Natural killer cell treated with Interleukin-12 subunit alpha and Interleukin-12 subunit beta and Interleukin-15 and Interleukin-18, amount 100 ng/mL, for 72 hours (primary cell): ENCODE measurements around the gene MIER2. TPM values are rescaled to one million over a fixed set of nuclear protein-coding genes. Genes with fewer than 3 reads are reported as not detected.
"Not testable (repeated sequence)": the region's sequence is repeated elsewhere in the genome, so short reads cannot be mapped to it uniquely, and the experiment has no call there.

Experiments
- ATAC-seq, 2 donors: fragments of 150-1000 bp; cut with Tn5 transposase in 1 of 2; sonication (Bioruptor Pico), chemical (Tn5 transposase) in 1 of 2; 2 replicates each; pipeline ENCODE4 v1.10.0; 2021
- DNase-seq: peaks from one replicate; pipeline ENCODE4 v3.0.0; 2022; ENCODE audit warnings: low spot score
- H3K27ac Mint-ChIP-seq, 2 donors: 1 replicate in 1 of 2; 2 replicates in 1 of 2; pipeline ENCODE4 v1.8.0; 2022; ENCODE audit warnings: mixed read lengths in 2 of 2, mild to moderate bottlenecking in 1 of 2, moderate library complexity in 1 of 2
- H3K27me3 Mint-ChIP-seq, 2 donors: 1 replicate in 1 of 2; 2 replicates in 1 of 2; pipeline ENCODE4 v1.8.0; 2022; ENCODE audit warnings: mixed read lengths in 2 of 2
- H3K36me3 Mint-ChIP-seq: one replicate; pipeline ENCODE4 v1.8.0; 2022; ENCODE audit warnings: mixed read lengths
- H3K4me1 Mint-ChIP-seq, 2 donors: 1 replicate in 1 of 2; 2 replicates in 1 of 2; pipeline ENCODE4 v1.8.0; 2022; ENCODE audit warnings: low read depth in 2 of 2, mixed read lengths in 2 of 2, mild to moderate bottlenecking in 1 of 2
- H3K4me3 Mint-ChIP-seq: one replicate; pipeline ENCODE4 v1.8.0; 2022; ENCODE audit warnings: mixed read lengths
- H3K9me3 Mint-ChIP-seq: 2 replicates; pipeline ENCODE4 v1.8.0; 2022; ENCODE audit warnings: mixed read lengths
- total RNA-seq, 2 donors: library from RNA; stranded (reverse); gene quantifications; one replicate each; pipeline ENCODE4 v1.2.3, GENCODE V29; 2022

Gene MIER2
- total RNA-seq, 2 donors from 2014 or later: 26.2 to 39.4 TPM

GRCh38 chr19:279656-280055 is 64.9 kb downstream of the MIER2 start:
- Mint-ChIP-seq H3K9me3 (no peaks in the 10 kb centered on the region), H3K27me3 (peaks cover 16 to 21% of the 10 kb centered on the region in 2 donors), H3K4me1 (no peaks in the 10 kb centered on the region), H3K27ac (no peak overlapping the region), H3K4me3 (no peak overlapping the region), H3K36me3 (no peaks in the 10 kb centered on the region)
- no peak for DNase-seq
- no peak for ATAC-seq

GRCh38 chr19:279231-279630 is 65.4 kb downstream of the MIER2 start:
- no peak for DNase-seq
- H3K4me3 Mint-ChIP-seq: no peak overlapping the region
- H3K27me3 Mint-ChIP-seq: peaks cover 16 to 21% of the 10 kb centered on the region in 2 donors
- H3K9me3 Mint-ChIP-seq: no peaks in the 10 kb centered on the region
- no peaks in the 10 kb centered on the region for H3K4me1 Mint-ChIP-seq
- H3K27ac Mint-ChIP-seq: no peak overlapping the region
- ATAC-seq: no peak
- no peaks in the 10 kb centered on the region for H3K36me3 Mint-ChIP-seq

DNA sequence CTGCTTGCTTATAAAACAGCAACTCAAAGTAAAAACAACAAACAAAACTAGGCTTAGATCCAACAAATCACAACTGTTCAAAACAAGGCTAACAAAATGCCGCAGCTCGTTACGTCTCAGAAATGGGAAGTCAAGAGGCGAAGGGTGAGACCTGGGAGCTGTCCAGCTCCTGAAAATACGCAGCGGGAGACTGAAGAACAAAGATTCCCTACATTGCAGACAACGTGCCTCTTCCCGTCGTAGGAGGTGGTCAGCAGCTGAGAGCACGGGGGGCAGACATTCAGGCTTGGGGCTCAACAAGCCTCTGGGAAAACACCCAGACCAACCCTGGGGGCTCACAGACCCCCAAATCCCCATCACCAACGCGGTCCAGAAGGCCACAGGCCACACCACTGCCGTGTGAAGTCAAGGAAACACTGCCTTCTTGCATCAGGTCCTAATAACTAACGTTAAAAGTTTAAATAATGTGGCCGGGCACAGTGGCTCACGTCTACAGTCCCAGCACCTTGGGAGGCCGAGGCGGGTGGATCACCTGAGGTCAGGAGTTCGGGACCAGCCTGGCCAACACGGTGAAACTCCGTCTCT is 66.9 kb downstream of the MIER2 start:
- no peaks in the 10 kb centered on the region for H3K36me3 Mint-ChIP-seq
- H3K4me3 Mint-ChIP-seq: no peak overlapping the region
- DNase-seq (no peak), ATAC-seq (no peak)
- no peaks in the 10 kb centered on the region for H3K9me3 Mint-ChIP-seq
- no peaks in the 10 kb centered on the region for H3K4me1 Mint-ChIP-seq
- peaks cover 19 to 21% of the 10 kb centered on the region in 2 donors for H3K27me3 Mint-ChIP-seq
- no peak overlapping the region for H3K27ac Mint-ChIP-seq

DNA sequence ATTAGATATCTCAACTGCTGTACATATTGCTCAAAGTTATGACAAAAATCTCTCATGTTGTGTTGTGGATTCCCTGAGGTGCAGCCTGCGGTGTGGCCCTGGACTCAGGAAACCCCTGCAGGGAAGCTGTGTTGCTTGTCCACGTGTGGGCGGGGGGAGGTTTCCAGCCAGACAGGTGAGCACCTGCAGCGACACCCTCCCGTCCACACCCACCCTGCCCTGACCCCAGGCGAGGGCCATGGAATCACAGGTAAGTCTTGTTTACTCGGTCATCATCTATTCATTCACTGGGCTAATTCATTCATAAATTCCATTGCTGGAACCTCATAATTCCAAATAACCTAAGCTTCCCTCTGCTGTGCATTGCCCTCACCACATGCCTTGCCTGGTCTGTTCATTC is 67.5 kb downstream of the MIER2 start:
- no peaks in the 10 kb centered on the region for H3K36me3 Mint-ChIP-seq
- ATAC-seq (no peak), DNase-seq (no peak)
- H3K4me1 Mint-ChIP-seq: no peaks in the 10 kb centered on the region
- peaks cover 20 to 21% of the 10 kb centered on the region in 2 donors for H3K27me3 Mint-ChIP-seq
- H3K27ac Mint-ChIP-seq: no peak overlapping the region
- no peak overlapping the region for H3K4me3 Mint-ChIP-seq
- no peaks in the 10 kb centered on the region for H3K9me3 Mint-ChIP-seq

- ATAC-seq (no peak), DNase-seq (no peak)
- no peaks in the 10 kb centered on the region for H3K4me1 Mint-ChIP-seq
- no peaks in the 10 kb centered on the region for H3K9me3 Mint-ChIP-seq
- no peak overlapping the region for H3K27ac Mint-ChIP-seq
- peaks cover 21 to 23% of the 10 kb centered on the region in 2 donors for H3K27me3 Mint-ChIP-seq
- no peak overlapping the region for H3K4me3 Mint-ChIP-seq
- H3K36me3 Mint-ChIP-seq: no peaks in the 10 kb centered on the region
Measured at GRCh38 chr19:275958-276646, 68.5 kb downstream of the MIER2 start.

DNA sequence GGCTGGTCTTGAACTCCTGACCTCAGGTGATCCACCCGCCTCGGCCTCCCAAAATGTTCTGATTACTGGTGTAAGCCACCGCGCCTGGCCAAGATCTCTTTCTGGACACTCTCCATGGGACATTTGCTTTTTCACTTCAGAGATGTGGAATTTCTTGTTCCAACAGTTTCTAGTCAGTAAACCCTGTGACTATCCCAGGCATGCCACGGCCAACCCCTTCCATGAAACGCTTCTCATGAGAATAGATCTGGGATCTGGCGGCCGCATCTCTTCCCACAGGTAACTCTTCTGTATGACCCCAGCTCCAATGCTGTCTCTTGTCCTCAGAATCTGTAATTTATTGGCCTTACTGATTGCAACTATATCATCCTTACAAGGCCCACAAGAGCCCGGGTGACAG is 69.6 kb downstream of the MIER2 start:
- Mint-ChIP-seq H3K36me3 (no peaks in the 10 kb centered on the region), H3K4me1 (no peaks in the 10 kb centered on the region), H3K4me3 (no peak overlapping the region), H3K9me3 (no peaks in the 10 kb centered on the region), H3K27ac (no peak overlapping the region), H3K27me3 (peaks cover 21 to 23% of the 10 kb centered on the region in 2 donors)
- DNase-seq: no peak
- ATAC-seq: no peak

GRCh38 chr19:273393-273792 is 71.2 kb downstream of the MIER2 start:
- Mint-ChIP-seq H3K4me3 (no peak overlapping the region), H3K27ac (no peak overlapping the region), H3K27me3 (peaks cover 18 to 23% of the 10 kb centered on the region in 2 donors), H3K9me3 (no peaks in the 10 kb centered on the region), H3K4me1 (no peaks in the 10 kb centered on the region), H3K36me3 (no peaks in the 10 kb centered on the region)
- ATAC-seq (no peak), DNase-seq (no peak)

DNA sequence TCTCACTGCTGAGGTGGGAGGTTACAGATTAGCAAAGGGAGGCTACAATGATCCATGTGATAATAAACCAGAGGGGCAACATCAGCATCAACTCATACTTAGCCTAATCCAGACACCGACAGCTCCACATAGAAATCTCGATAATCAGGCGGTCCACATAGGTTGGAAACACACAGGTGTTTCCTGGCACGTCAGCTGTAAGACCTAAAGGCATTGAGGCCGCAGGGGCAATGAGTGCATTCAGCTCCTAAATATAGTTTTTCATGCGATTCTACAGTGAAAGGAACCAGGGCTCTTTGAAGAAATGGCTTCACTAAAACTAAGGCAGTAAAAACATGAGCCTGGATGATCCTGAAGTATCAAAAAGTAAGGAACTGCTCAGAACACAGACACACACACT is 72.7 kb downstream of the MIER2 start:
- Mint-ChIP-seq H3K27ac (no peak overlapping the region), H3K9me3 (no peaks in the 10 kb centered on the region), H3K36me3 (no peaks in the 10 kb centered on the region), H3K27me3 (peaks cover 18 to 22% of the 10 kb centered on the region in 2 donors), H3K4me3 (no peak overlapping the region), H3K4me1 (peaks cover 0 to 7% of the 10 kb centered on the region in 2 donors)
- ATAC-seq (no peak), DNase-seq (no peak)

GRCh38 chr19:270766-271318 is 73.8 kb downstream of the MIER2 start:
- Mint-ChIP-seq H3K27me3 (peaks cover 26 to 28% of the 10 kb centered on the region in 2 donors), H3K4me1 (peaks cover 0 to 11% of the 10 kb centered on the region in 2 donors)
- H3K4me3 Mint-ChIP-seq, ATAC-seq, DNase-seq, H3K36me3 Mint-ChIP-seq, H3K9me3 Mint-ChIP-seq, H3K27ac Mint-ChIP-seq: not testable (repeated sequence)

DNA sequence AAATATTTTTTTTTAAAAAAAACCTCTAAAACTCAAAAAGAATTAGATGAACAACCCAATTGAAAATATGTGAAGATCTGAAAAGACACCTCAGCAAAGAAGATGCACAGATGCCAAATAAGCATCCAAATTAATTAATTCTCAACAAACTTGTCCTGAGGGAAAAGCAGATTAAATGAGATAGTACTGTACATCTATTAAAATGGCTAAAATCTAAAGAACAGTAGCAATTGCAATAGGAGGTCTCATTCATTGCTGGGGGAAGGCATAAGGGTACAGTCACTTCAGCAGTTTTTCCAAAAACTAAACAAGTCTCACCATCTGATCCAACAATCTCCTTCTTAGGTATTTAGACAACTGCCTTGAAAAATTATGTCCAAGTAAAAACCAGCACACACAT is 75.4 kb downstream of the MIER2 start:
- peaks cover 30 to 36% of the 10 kb centered on the region in 2 donors for H3K27me3 Mint-ChIP-seq
- no peak overlapping the region for H3K27ac Mint-ChIP-seq
- H3K4me3 Mint-ChIP-seq: no peak overlapping the region
- no peak for ATAC-seq
- no peak for DNase-seq
- no peaks in the 10 kb centered on the region for H3K36me3 Mint-ChIP-seq
- H3K4me1 Mint-ChIP-seq: peaks cover 0 to 11% of the 10 kb centered on the region in 2 donors
- no peaks in the 10 kb centered on the region for H3K9me3 Mint-ChIP-seq

DNA sequence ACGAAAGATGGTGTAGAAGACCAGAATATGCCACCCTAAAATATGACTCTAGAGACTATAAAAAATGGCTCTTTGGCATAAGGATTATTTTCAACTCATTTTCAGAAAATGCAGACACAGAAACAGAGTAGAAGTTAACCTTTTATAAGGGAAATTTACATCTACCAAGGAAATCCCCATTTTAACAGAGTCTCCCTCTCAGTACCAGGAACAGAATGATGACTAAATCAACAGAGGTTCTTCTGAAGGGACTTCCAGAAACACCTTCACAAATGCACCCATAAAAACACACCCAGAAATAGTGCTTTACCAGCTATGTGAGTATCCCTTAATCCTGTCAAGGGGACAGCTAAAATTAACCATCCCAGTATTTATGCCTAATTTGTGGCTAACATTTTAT is 82.5 kb downstream of the MIER2 start:
- H3K4me3 Mint-ChIP-seq: no peak overlapping the region
- H3K27ac Mint-ChIP-seq: no peak overlapping the region
- DNase-seq: no peak

GRCh38 chr19:256804-257203 is 87.8 kb downstream of the MIER2 start:
- ATAC-seq, H3K36me3 Mint-ChIP-seq, H3K4me1 Mint-ChIP-seq, H3K9me3 Mint-ChIP-seq, H3K27ac Mint-ChIP-seq, H3K4me3 Mint-ChIP-seq, DNase-seq: not testable (repeated sequence)
- peaks cover 21 to 33% of the 10 kb centered on the region in 2 donors for H3K27me3 Mint-ChIP-seq

More for the DNA sequence above, 82.5 kb downstream of the MIER2 start:
- Mint-ChIP-seq H3K9me3 (no peaks in the 10 kb centered on the region), H3K4me1 (peaks cover 0 to 7% of the 10 kb centered on the region in 2 donors), H3K27me3 (peaks cover 22 to 46% of the 10 kb centered on the region in 2 donors), H3K36me3 (no peaks in the 10 kb centered on the region)
- no peak for ATAC-seq
